ENCODE data around the gene TPPP.
"Not testable (repeated sequence)": the region's sequence is repeated elsewhere in the genome, so short reads cannot be mapped to it uniquely, and the experiment has no call there.

TPPP gene

GRCh38 chr5:692529-693041, 567 bp downstream of the TPPP start:
- not testable (repeated sequence) for FAIRE-seq

- FAIRE-seq = no peak
These were observed 1.2 kb downstream of the TPPP start for GRCh38 chr5:691817-692528.

GRCh38 chr5:691049-691448, 2.1 kb downstream of the TPPP start:
- not testable (repeated sequence) for FAIRE-seq

GRCh38 chr5:690293-690692, 2.9 kb downstream of the TPPP start:
- FAIRE-seq = peak; percentile 81

GRCh38 chr5:688348-689010, 4.7 kb downstream of the TPPP start:
- not testable (repeated sequence) for FAIRE-seq

GRCh38 chr5:686936-687335, 6.2 kb downstream of the TPPP start:
- FAIRE-seq = not testable (repeated sequence)

- not testable (repeated sequence) for FAIRE-seq
These were observed 7.0 kb downstream of the TPPP start for GRCh38 chr5:686172-686523.

- FAIRE-seq = no peak
These were observed 7.6 kb downstream of the TPPP start for GRCh38 chr5:685262-686171.

- no peak for FAIRE-seq
These were observed 8.4 kb downstream of the TPPP start for GRCh38 chr5:684751-685216.

GRCh38 chr5:683551-684481, 9.3 kb downstream of the TPPP start:
- FAIRE-seq = no peak

GRCh38 chr5:682651-683358, 10.3 kb downstream of the TPPP start:
- FAIRE-seq = not testable (repeated sequence)

GRCh38 chr5:682216-682615, 10.9 kb downstream of the TPPP start:
- FAIRE-seq = not testable (repeated sequence)

GRCh38 chr5:681317-682191, 11.6 kb downstream of the TPPP start:
- FAIRE-seq = not testable (repeated sequence)

GRCh38 chr5:680836-681235, 12.3 kb downstream of the TPPP start:
- not testable (repeated sequence) for FAIRE-seq

- FAIRE-seq = not testable (repeated sequence)
These were observed 12.9 kb downstream of the TPPP start for GRCh38 chr5:680118-680795.

GRCh38 chr5:679166-679895, 13.8 kb downstream of the TPPP start:
- not testable (repeated sequence) for FAIRE-seq

- not testable (repeated sequence) for FAIRE-seq
These were observed 14.6 kb downstream of the TPPP start for GRCh38 chr5:678521-678920.

- no peak for FAIRE-seq
These were observed 15.7 kb downstream of the TPPP start for GRCh38 chr5:677131-678101.
